GM12878 (cell line): Measurements from ENCODE around the gene ANKRD55. TPM values are rescaled to one million over a fixed set of nuclear protein-coding genes. Genes with fewer than 3 reads are reported as not detected.
A peak's percentile ranks its signal among the peaks of the same experiment; 100 is the strongest.

Source experiments
- ATAC-seq: fragments of 200-7000 bp; cut with Tn5 transposase; 3 replicates; pipeline ENCODE4 v1.9.1; 2020; ENCODE audit warnings: mild to moderate bottlenecking, moderate library complexity
- BruUV-seq: library from RNA; stranded (reverse); fragments of 400-500 nt; replicated peaks from 2 replicates; lab custom pipeline; 2021; lab: Mats Ljungman, UMichigan
- CTCF ChIA-PET: fragments of 300-600 bp; sonication (Branson Sonifier 250); formaldehyde crosslinking; extraction: SDS; loops from one replicate; lab custom pipeline; 2021; ENCODE audit warnings: inconsistent platforms; lab: Yijun Ruan, JAX
- POLR2A ChIA-PET: fragments of 350-600 bp; formaldehyde crosslinking; extraction: SDS; loops from one replicate; lab custom pipeline; 2021; ENCODE audit warnings: inconsistent platforms; lab: Charles Lee
- RAD21 ChIA-PET: fragments of 300-600 bp; sonication (Branson Sonifier 250); formaldehyde crosslinking; loops from one replicate; lab custom pipeline; 2023; ENCODE audit warnings: antibody characterized with exemption; ENCODE audit not compliant: unreplicated experiment; lab: Charles Lee
- SMC1A ChIA-PET: fragments of 300-600 bp; sonication (Branson Sonifier 250); formaldehyde crosslinking; loops from one replicate; lab custom pipeline; 2023; ENCODE audit not compliant: unreplicated experiment, uncharacterized antibody; lab: Charles Lee
- DNase-seq: peaks from one replicate; pipeline ENCODE4 v3.0.0-alpha.2; 2011; ENCODE audit warnings: low read depth, low spot score
- FAIRE-seq: peaks from 3 replicates; lab custom pipeline; 2011; peaks lifted over from hg19 to GRCh38; lab: Jason Lieb, UNC
- H2AFZ ChIP-seq: 2 replicates; pipeline ENCODE4 v1.6.0; 2011; ENCODE audit warnings: low read depth, low read length, control low read depth; ENCODE audit not compliant: control insufficient read depth
- H3K27ac ChIP-seq: 2 replicates; pipeline ENCODE4 v1.5.1; 2011; ENCODE audit warnings: control low read depth; ENCODE audit not compliant: control insufficient read depth, insufficient read depth
- H3K27me3 ChIP-seq, 2 experiments: replicated peaks in 1 of 2; 2 replicates each; pipeline versions ENCODE4 v1.6.0 to v1.6.1; 2011; ENCODE audit warnings: low read length in 1 of 2; ENCODE audit not compliant: control insufficient read depth in 2 of 2, insufficient read depth in 2 of 2
- H3K36me3 ChIP-seq, 2 experiments: 2 replicates each; pipeline ENCODE4 v1.5.1; 2011; ENCODE audit warnings: low read length in 1 of 2; ENCODE audit not compliant: control insufficient read depth in 2 of 2, insufficient read depth in 2 of 2
- H3K4me1 ChIP-seq: 2 replicates; pipeline ENCODE4 v1.6.1; 2011; ENCODE audit warnings: mild to moderate bottlenecking, low read length, moderate library complexity, mixed read lengths; ENCODE audit not compliant: control insufficient read depth, insufficient read depth
- H3K4me2 ChIP-seq: 2 replicates; pipeline ENCODE4 v1.6.0; 2011; ENCODE audit warnings: control low read depth; ENCODE audit not compliant: control insufficient read depth, insufficient read depth
- H3K4me3 ChIP-seq: fragments of 200-600 bp; sonication (generic); 2 replicates; pipeline ENCODE4 v1.5.1; 2016
- H3K79me2 ChIP-seq: 2 replicates; pipeline ENCODE4 v1.6.0; 2011; ENCODE audit warnings: low read length; ENCODE audit not compliant: control insufficient read depth, insufficient read depth
- H3K9ac ChIP-seq: 2 replicates; pipeline ENCODE4 v1.8.0; 2011; ENCODE audit warnings: low read length, control low read depth, mixed read lengths; ENCODE audit not compliant: control insufficient read depth, insufficient read depth
- H3K9me3 ChIP-seq: replicated peaks from 3 replicates; pipeline ENCODE4 v1.5.1; 2011; ENCODE audit warnings: mild to moderate bottlenecking, low read length; ENCODE audit not compliant: control insufficient read depth, insufficient read depth
- H4K20me1 ChIP-seq: 2 replicates; pipeline ENCODE4 v1.6.0; 2011; ENCODE audit not compliant: control insufficient read depth, insufficient read depth
- BHLHE40 ChIP-seq, 2 experiments: fragments of 450-650 bp in 1 of 2; IDR thresholded peaks; 2 replicates each; pipeline ENCODE4 v1.6.1; 2011 to 2017; ENCODE audit warnings: low read depth in 2 of 2, borderline replicate concordance in 1 of 2, improper control_type of control experiment in 1 of 2, low read length in 1 of 2, mild to moderate bottlenecking in 1 of 2
- CBFB ChIP-seq: IDR thresholded peaks from 2 replicates; pipeline ENCODE4 v1.6.1; 2016; ENCODE audit warnings: antibody characterized with exemption, low read depth
- IRF3 ChIP-seq: fragments of 450-650 bp; IDR thresholded peaks from 2 replicates; pipeline ENCODE4 v1.6.1; 2014; ENCODE audit warnings: mild to moderate bottlenecking
- NFIC ChIP-seq: IDR thresholded peaks from 2 replicates; pipeline ENCODE4 v1.6.1; 2012; ENCODE audit warnings: low read depth, mild to moderate bottlenecking, inconsistent platforms, low read length, moderate library complexity
- RCOR1 ChIP-seq: conservative IDR thresholded peaks from 2 replicates; pipeline ENCODE4 v1.6.1; 2012; ENCODE audit warnings: low read depth, low read length, improper control_type of control experiment
- RELB ChIP-seq: fragments of 450-650 bp; IDR thresholded peaks from 2 replicates; pipeline ENCODE4 v1.6.1; 2017; ENCODE audit warnings: low read depth, mild to moderate bottlenecking, moderate library complexity
- SIX5 ChIP-seq: IDR thresholded peaks from 2 replicates; pipeline ENCODE4 v1.6.1; 2011; ENCODE audit warnings: mild to moderate bottlenecking, low read depth, low read length, moderate library complexity; ENCODE audit not compliant: severe bottlenecking
- SUZ12 ChIP-seq: fragments of 200-600 bp; sonication (generic); IDR thresholded peaks from one replicate; pipeline ENCODE4 v1.6.1; 2018; ENCODE audit warnings: antibody characterized with exemption, mild to moderate bottlenecking; ENCODE audit not compliant: unreplicated experiment
- ZBTB11 ChIP-seq: fragments of 450-650 bp; formaldehyde crosslinking; IDR thresholded peaks from 2 replicates; pipeline ENCODE4 v1.5.0; 2022; ENCODE audit warnings: mild to moderate bottlenecking, missing genetic modification characterization
- ZNF24 ChIP-seq: fragments of 450-650 bp; IDR thresholded peaks from 2 replicates; pipeline ENCODE4 v1.6.1; 2017; ENCODE audit warnings: antibody characterized with exemption, mild to moderate bottlenecking
- WGBS: methylation state at CpG from one replicate; pipeline ENCODE4 v1.1.6; 2016; ENCODE audit warnings: low lambda C conversion rate; ENCODE audit not compliant: insufficient replicate concordance, insufficient coverage; ENCODE audit errors: missing lambda C conversion rate; 5-methylcytosine and 5-hydroxymethylcytosine counted together
- in situ Hi-C: fragments of 300-500 bp; cut with MboI; formaldehyde crosslinking; loops from 9 replicates; pipeline ENCODE4 v1.14.3; 2018; ENCODE audit warnings: mixed read lengths
- intact Hi-C: fragments of 100-400 bp; cut with micrococcal nuclease; formaldehyde crosslinking; loops from one replicate; pipeline ENCODE4 v1.14.2; 2022; ENCODE audit not compliant: unreplicated experiment
- polyA plus RNA-seq, 11 experiments: library from polyadenylated mRNA; depleted of rRNA in 4 of 11; unstranded in 6 of 11; stranded (reverse) in 5 of 11; fragments of >200 nt; fragmentation: Nextera tagmentation in 4 of 11; fragmentation: Illumina TruSeq in 1 of 11; extraction: Ambion mirVana in 4 of 11; extraction: Trizol in 1 of 11; gene quantifications; 1 replicate in 1 of 11; 2 replicates in 10 of 11; pipeline versions ENCODE4 v1.2.1 to v1.2.3, GENCODE V29; 2011 to 2016; ENCODE audit warnings: inconsistent platforms in 2 of 11, missing spikeins in 2 of 11, low read depth in 1 of 11
- total RNA-seq, 4 experiments: library from RNA; depleted of rRNA in 3 of 4; stranded (reverse); fragments of >200 nt in 3 of 4; fragmentation: Illumina TruSeq in 1 of 4; extraction: Trizol in 1 of 4; gene quantifications; 2 replicates each; pipeline versions ENCODE4 v1.2.1 to v1.2.3, GENCODE V29; 2013 to 2021

The ANKRD55 gene
- total and polyA plus RNA-seq, 10 of the 15 experiments (the other 5 are each of a cell fraction or from before 2014, with no cell fraction given), result 0.04 TPM; not detected in 9

- H3K9me3 ChIP-seq, result no peaks in the 10 kb centered on the region
- H3K27me3 ChIP-seq, result no peaks in the 10 kb centered on the region; a peak in 1 of 4 replicates
- no peaks in the 10 kb centered on the region for H4K20me1 ChIP-seq
- H3K79me2 ChIP-seq, result no peaks in the 10 kb centered on the region
- POLR2A ChIA-PET, result interaction anchor here (1.2 to 1.9 kb wide), 4 partner anchors 17 to 148 kb away, joined by 3 to 5 read pairs (median 3); partner anchors contain the start of gene IL6ST
- CTCF ChIA-PET, result interaction anchor here (1.4 to 2.4 kb wide), 2 partner anchors 38 to 58 kb away, joined by 3 to 7 read pairs; no protein-coding TSS in a partner anchor
- no peak for DNase-seq
- SMC1A ChIA-PET, result interaction anchor here (1.0 to 16.8 kb wide), 12 partner anchors 11 to 207 kb away, joined by 3 to 206 read pairs (median 5); no protein-coding TSS in a partner anchor
- TF ChIP-seq ZNF24 (no peak), RELB (no peak), CBFB (no peak), NFIC (no peak), SIX5 (no peak), SUZ12 (no peak), ZBTB11 (no peak), RCOR1 (no peak), BHLHE40 (IDR thresholded peaks at IDR 0.05; ENCODE audit: borderline replicate concordance in 1 of 2, low read depth in 2 of 2, low read length in 1 of 2) (no peak), IRF3 (no peak)
- TF ChIP-seq, all 136 proteins: peak for 0
- in situ Hi-C loops, result no loop called here
- peaks cover 30% of the 10 kb centered on the region for H3K4me1 ChIP-seq
- H3K4me2 ChIP-seq, result 0 out of 2 replicates have a peak overlapping the region, but pooled peaks have one; percentile 18
- intact Hi-C loops, result no loop called here
- BruUV-seq, result TSS peak; percentile 95
- H3K36me3 ChIP-seq, result no peaks in the 10 kb centered on the region
- RAD21 ChIA-PET, result interaction anchor here (0.8 to 2.2 kb wide), 9 partner anchors 36 to 160 kb away, joined by 3 to 9 read pairs (median 7); partner anchors contain the start of gene IL6ST
- no peak overlapping the region; the same call in 1 of the 2 replicates for H2AFZ ChIP-seq
- peak overlapping the region; percentile 19; the same call in 1 of the 2 replicates for H3K27ac ChIP-seq
- peak; percentile 24 for ATAC-seq
- 53% methylated on average over 2 of the region's 2 CpGs for WGBS
- no peak overlapping the region for H3K9ac ChIP-seq
- FAIRE-seq, result no peak
- no peak overlapping the region for H3K4me3 ChIP-seq
Measured at GRCh38 chr5:56143373-56143714, 89.8 kb downstream of the ANKRD55 start.
